ENCODE measurements around the gene BCAS3. TPM values are rescaled to one million over a fixed set of nuclear protein-coding genes. Genes with fewer than 3 reads are reported as not detected.
"Not testable (repeated sequence)": the region's sequence is repeated elsewhere in the genome, so short reads cannot be mapped to it uniquely, and the experiment has no call there.

BCAS3 gene
- total RNA-seq = 50.8 TPM

DNA sequence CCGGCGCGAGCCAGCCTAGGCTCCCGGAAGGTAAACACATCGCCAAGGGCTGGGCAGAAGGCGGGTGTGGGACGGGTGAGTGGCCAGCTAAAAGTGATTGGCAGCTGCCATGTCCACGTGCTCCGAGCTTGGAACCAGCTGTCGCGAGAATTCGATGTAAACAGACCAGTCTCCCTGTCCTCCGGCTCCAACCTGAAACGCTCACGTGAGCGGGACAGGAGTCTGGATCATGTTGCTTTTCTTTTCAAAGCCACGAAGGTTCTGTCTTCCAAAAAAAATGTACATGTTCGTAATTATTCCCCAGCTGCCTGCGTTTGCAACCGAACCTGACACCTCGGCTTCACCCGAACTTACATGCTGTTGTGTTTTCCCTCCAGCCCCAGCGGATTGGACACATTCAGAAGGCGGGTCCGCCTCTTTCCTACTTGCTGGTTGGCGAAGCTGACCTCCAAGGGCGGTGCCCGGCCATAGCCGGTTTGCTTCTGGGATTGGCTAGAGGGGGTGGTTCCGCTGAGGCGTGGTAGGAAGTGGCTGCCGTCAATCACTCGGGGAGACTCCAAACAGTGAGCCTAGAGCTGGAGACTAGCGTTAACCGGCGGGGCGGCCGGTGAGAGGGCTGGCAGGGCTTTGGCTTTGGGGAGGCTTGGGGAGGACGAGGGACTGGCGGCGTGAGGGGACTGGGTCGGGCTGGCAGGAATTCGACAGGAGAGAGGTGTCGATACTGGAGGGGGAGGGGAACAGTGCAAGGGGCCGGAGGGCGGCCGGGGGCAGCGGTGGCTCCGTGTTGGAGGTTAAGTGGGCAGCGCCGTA, at the start of gene BCAS3:
BCAS3 (plus strand) TSS at position 544 of the 810 bp plus-strand sequence.
- peak; percentile 99 for DNase-seq

GRCh38 chr17:60628252-60628889, 49.3 kb upstream of the BCAS3 start:
- DNase-seq = no peak

- DNase-seq = no peak
Measured at GRCh38 chr17:60629120-60629519, 48.5 kb upstream of the BCAS3 start.

DNA sequence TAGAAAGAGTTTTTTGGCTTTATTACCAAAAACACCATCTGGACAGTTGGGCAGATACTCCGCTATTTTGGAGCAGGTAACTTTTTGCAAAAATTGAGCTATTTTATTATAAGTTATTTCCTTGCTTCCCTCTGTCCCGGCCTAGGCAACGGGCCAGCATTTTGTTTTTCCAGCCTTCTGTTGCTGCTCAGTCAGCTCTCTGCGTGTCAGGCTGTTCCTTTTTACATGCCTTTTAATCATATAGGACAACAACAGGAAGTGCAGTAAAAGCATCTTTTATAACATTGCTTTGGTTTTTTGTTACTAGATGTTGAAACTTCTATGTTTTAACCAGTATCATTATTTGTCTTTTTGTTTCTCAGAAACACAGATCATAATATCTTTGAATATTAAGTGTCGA, 47.3 kb upstream of the BCAS3 start:
- DNase-seq = peak; percentile 28

- no peak for DNase-seq
Measured at GRCh38 chr17:60631119-60631518, 46.5 kb upstream of the BCAS3 start.

GRCh38 chr17:60637683-60638082, 40.0 kb upstream of the BCAS3 start:
- no peak for DNase-seq

DNA sequence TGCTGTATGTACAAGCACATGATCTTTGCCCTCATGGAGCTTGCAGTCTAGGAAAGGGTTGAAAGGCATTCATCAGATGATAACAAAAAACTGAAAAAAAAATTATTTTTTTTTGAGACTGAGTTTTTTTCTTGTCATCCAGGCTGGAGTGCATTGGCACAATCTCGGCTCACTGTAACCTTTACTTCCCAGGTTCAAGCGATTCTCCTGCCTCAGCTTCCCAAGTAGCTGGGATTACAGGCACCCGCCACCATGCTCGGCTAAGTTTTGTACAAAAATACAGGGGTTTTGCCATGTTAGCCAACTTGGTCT, 38.7 kb upstream of the BCAS3 start:
- no peak for DNase-seq

DNA sequence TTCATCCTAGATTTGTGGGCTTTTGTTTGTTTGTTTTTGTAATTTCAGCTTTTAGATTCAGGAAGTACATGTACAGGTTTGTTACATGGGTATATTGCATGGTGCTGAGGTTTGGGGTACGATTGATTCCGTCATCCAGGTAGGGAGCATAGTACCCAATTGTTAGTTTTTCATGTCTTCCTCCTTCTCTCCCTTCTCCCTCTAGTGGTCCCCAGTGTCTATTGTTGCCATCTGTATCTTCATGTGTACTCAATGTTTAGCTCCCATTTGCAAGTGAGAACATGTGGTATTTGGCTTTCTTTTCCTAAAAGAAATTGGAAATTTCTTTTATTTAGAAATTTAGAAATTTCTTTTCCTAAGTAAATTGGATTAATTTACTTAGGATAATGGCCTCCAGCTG, 37.1 kb upstream of the BCAS3 start:
- DNase-seq = no peak

DNA sequence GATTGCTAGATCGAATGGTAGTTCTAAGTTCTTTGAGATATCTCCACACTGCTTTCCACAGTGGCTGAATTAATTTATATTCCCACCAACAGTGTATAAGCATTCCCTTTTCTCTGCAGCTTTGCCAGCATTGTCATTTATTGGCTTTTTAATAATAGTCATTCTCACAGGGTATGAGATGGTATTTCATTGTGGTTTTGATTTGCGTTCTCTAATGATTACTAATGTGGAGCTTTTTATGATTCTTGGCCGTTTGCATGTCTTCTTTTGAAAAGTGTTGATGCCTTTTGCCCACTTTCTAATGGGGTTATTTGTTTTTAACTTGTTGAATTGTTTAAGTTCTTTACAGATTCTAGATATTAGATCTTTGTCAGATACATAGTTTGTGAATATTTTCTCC, 36.5 kb upstream of the BCAS3 start:
- no peak for DNase-seq

DNA sequence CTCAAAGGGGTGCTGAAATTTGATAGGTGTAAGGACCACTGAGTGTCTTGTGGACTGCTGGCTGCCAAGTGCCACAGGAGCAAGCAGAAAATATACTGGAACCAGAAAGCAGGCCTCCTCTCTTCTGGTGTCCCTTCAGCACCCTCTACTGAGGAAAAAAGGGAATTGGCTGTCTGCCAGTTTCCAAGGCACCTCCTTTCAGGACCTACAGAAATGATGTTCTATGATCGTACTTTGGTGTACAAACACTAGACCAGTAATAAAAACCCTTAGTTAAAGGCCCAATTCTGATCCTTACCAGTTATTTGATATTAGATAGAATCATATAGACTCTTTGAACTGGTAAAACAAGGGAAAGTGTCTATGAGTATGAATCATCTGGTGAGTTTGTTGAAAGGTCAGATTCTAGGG, 35.8 kb upstream of the BCAS3 start:
- DNase-seq = peak; percentile 27

GRCh38 chr17:60645918-60646523, 31.6 kb upstream of the BCAS3 start:
- no peak for DNase-seq

DNA sequence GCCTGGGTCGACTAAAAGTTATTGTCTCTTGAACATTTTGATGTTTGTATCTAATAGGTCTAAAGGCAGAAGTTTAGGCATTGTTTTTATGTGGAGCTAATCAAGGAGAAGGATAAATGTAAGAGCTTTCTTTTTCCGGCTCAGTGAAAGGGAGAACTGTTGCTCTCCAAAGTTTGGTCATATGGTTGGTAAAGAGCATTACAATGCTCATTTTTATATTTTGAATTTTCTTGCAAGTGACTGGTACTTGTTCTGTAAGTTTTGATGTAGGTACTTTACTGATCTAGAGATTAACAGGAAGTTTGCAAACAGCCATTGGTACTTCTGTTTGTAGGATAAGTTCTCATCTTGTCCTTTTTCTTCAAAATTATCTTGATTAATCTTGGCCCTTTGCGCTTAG, 30.9 kb upstream of the BCAS3 start:
- DNase-seq = no peak

DNA sequence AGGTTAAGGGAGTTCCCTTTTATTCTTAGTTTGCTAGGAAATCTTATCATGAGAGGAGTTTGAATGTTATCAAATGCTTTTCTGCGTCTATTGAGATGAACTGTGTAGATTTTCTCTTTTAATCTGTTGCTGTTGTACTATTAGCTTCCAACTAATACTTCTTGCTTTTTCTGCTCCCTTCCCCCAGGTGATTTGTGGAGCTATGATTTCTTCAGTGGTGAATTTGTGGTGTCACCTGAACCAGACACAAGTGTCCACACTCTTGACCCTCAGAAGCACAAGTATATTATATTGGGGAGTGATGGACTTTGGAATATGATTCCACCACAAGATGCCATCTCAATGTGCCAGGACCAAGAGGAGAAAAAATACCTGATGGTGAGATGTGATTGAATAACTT, 29.9 kb upstream of the BCAS3 start:
- DNase-seq = no peak

GRCh38 chr17:60652454-60653247, 25.0 kb upstream of the BCAS3 start:
- DNase-seq = no peak

DNA sequence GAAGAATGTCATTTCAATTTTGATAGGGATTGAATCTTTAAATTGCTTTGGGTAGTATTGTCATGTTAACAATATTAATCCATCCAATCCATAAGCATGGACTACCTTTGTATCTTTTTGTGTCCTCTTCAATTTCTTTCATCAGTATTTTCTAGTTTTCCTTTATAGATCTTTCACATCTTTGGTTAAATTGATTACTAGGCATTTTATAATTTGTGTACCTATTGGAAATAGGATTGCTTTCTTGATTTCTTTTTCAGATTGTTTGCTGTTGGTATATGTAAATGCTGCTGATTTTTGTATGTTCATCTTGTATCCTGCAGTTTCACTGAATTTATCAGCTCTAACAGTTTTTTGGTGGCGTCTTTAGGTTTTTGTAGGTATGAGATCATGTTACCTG, 24.1 kb upstream of the BCAS3 start:
- no peak for DNase-seq

- no peak for DNase-seq
Measured at GRCh38 chr17:60656499-60656898, 21.2 kb upstream of the BCAS3 start.

GRCh38 chr17:60659156-60659555, 18.5 kb upstream of the BCAS3 start:
- no peak for DNase-seq

DNA sequence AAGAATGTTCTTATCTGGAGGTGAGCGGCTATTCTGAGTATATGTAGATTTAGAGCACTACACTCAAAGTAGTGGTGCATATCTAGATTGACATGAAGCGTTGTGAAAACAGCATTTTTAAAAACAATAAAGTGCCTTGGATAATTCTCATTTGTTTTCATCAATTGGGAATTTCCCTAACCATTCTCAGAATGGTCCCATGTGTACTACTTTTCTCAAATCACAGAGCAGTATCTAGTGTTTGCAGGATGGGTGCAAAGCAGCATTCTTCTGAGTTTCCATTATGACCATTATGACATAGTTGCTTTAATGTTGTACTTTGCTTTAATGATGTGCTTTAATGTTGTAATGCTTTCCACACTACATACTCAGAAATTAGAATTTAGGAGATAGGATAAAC, 16.2 kb upstream of the BCAS3 start:
- no peak for DNase-seq

DNA sequence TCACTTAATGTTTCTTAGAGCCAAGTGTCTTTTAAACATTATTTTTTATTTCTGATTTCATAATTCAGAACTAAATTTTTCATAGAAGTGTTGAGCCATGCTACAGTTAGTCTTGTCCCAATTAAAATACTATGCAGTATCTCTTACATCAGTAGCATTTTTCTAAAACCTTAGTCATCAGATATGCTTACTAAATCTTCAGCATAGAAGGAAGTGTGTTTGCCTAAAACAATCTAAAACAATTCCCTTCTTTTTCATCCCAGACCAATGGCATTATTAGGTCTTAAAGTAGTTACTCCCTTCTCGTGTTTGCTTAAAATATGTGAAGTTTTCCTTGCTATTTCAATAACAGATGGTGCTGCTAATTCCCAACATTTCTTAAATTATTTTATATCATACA, 13.6 kb upstream of the BCAS3 start:
- DNase-seq = no peak

GRCh38 chr17:60665602-60666001, 12.0 kb upstream of the BCAS3 start:
- no peak for DNase-seq

DNA sequence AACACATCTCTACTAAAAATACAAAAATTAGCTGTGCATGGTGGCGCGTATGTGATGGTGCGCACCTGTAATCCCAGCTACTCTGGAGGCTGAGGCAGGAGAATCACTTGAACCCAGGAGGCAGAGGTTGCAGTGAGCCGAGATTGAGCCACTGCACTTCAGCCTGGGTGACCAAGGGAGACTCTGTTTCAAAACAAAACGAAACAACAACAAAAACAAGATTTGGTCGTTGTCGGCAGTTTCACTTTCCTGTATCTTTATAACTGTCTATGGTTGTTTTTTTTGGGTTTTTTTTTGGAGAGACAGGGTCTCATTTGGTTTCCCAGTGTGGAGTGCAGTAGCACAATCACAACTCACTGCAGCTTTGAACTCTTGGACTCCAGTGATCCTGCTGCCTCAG, 8.9 kb upstream of the BCAS3 start:
- not testable (repeated sequence) for DNase-seq

DNA sequence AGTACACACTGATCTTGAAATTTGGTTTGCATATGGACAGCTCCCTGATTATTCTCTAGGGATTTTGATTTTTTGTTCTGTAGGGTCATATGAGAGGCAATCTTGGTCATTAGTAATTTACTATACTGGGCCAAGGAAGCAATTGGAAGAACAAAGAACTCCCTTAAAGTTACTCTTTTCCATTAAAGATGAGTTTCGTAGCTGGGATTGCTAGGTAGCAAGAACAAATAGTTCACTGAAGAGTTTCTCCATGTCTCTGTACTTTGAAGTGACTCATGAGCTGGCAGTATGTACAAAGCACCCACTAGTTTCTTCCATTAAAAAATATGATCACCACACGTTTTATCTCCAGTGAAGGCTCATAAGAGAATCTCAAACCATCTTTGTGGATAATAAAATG, 6.2 kb upstream of the BCAS3 start:
- no peak for DNase-seq

- not testable (repeated sequence) for DNase-seq
Measured at GRCh38 chr17:60674637-60675036, 3.0 kb upstream of the BCAS3 start.
